HT1080 (cell line): ENCODE data around the gene RAB29. TPM values are rescaled to one million over a fixed set of nuclear protein-coding genes. Genes with fewer than 3 reads are reported as not detected.
"Not testable (repeated sequence)": the region's sequence is repeated elsewhere in the genome, so short reads cannot be mapped to it uniquely, and the experiment has no call there.

Experiments used
- DNase-seq: peaks from one replicate; pipeline ENCODE4 v3.0.0-alpha.2; 2015; ENCODE audit warnings: low read depth
- small RNA-seq: library from RNA; depleted of rRNA; stranded (forward); fragments of <200 nt; gene quantifications from one replicate; pipeline ENCODE3, GENCODE V24; 2014
- total RNA-seq: library from RNA; depleted of rRNA; stranded (reverse); fragments of >200 nt; shearing (Covaris generic); gene quantifications from 2 replicates; pipeline ENCODE4 v1.2.3, GENCODE V29; 2014; rRNA removed

Gene RAB29
- total RNA-seq, 1 experiment from 2014 or later, result 22.9 TPM

DNA sequence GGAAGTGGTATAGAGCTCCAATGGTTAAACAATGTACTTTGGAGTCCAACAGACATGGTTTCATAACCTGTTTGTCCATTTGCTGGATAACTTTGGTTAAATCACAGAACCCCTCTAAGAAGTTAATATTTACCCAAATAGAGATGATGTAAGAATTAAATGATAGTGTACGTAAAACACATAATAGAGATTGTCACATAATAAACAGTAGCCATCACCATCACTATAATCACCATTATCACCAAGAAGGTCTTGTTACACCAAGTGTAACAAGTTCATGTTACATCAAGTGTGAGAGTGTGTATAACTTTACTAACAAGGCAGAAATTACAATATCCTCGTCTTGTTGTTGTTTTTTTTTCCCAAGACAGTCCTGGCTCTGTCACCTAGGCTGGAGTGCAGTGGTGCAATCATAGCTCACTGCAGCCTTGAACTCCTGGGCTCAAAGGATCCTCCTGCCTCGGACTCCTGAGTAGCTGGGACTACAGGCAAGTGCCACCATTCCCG is 48.6 kb downstream of the RAB29 start:
- no peak for DNase-seq

DNA sequence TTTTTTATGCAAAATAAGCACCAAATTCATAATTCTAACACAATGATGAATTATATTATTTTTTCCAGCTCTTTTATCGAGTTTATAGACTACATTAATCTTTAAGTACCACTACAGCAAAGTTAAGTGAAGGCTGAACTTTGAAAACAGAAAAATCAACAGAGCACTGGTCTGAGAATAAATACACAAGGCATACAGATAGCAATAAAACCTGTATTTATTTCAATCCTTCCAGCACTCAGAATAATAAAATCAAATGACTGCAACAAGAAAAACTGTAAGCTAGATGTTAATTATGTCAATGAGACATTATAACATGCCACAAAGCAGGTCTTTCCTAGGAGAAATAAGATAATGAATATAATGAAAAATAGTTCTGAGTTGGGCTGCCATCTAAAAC is 49.8 kb downstream of the RAB29 start:
- no peak for DNase-seq

DNA sequence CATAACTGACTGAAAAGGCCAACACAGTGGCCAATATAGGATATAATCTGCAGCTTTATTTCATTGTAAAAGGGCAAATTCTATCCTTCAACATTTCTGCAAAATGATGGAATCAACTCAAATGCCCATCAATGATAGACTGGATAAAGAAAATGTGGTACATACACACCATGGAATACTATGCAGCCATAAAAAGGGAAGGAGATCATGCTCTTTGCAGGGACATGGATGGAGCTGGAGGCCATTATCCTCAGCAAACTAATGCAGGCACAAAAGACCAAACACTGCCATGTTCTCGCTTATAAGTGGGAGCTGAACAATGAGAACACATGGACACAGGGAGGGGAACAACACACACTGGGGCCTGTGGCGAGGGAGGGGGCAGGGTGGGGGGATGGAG is 54.5 kb downstream of the RAB29 start:
- DNase-seq, result not testable (repeated sequence)

DNA sequence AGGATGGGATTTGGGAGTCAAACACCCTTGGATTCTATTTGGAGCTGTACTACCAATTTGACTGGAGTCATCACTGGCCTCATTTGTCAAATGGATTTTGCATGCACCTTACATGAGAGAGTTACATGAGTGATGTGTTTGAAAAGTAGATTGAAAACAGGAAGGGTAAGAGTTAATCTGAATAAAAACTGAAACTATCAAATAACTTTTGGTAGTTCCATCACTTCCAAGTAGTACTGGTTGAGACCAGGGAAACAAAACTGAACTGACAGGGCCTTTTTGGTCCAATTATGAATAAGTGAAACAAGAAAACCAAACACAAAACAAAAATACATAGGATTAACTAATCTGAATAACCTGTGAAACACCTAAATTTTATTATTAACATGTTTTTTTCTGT is 55.5 kb downstream of the RAB29 start:
- no peak for DNase-seq

DNA sequence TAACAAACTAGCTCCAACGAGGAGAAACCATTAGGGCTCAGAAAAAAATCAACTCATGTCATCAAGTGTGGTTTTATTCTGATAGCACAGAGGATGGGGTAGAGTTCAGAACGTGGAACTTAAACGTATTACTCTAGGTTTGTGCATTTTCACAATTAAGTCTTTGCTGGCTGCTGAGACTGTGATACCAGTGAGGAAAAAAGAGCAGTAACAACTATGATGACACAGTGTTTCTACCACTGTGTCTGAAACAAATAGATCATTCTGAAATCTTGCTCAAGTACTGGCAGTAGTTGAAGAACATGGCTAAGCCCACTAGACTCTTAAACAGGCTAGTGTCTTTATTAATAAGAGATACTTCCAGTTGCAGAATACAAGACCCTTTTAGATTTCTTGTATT is 56.3 kb downstream of the RAB29 start:
- DNase-seq, result no peak

Small RNA genes lying within 50 kb of the gene (small RNA-seq; reads per million reads assigned to genes)
- 0.07 reads per million for gene RF00139

Other genes with a start within 250 kb of the RAB29 start
- 9.0 and 13.9 TPM in 2 replicates for gene ELK4, start 143.5 kb downstream of the RAB29 start, total RNA-seq
- gene SLC45A3, start 95.0 kb downstream of the RAB29 start, total RNA-seq, result 10.7 and 13.2 TPM in 2 replicates
- 123 and 147 TPM in 2 replicates for gene NUCKS1, start 25.3 kb downstream of the RAB29 start, total RNA-seq
- 12.1 and 17.5 TPM in 2 replicates for gene SLC41A1, start 37.7 kb upstream of the RAB29 start, total RNA-seq
- not detected in 2 replicates for gene PM20D1, start 74.7 kb upstream of the RAB29 start, total RNA-seq
- 0.03 and 0.10 TPM in 2 replicates for gene SLC26A9, start 168.0 kb upstream of the RAB29 start, total RNA-seq
- gene RAB7B, start 227.9 kb upstream of the RAB29 start, total RNA-seq, result 0.10 TPM in 1 of 2 replicates, not detected in the other
- gene CTSE, start 248.4 kb upstream of the RAB29 start, total RNA-seq, result 0.17 and 0.34 TPM in 2 replicates